Left ventricle myocardium superior (tissue), 1 donor: ENCODE measurements around the gene CARD9. TPM values are rescaled to one million over a fixed set of nuclear protein-coding genes. Genes with fewer than 3 reads are reported as not detected.
"Not testable (repeated sequence)": the region's sequence is repeated elsewhere in the genome, so short reads cannot be mapped to it uniquely, and the experiment has no call there.

ENCODE experiments used
- ATAC-seq: fragments of 200-7000 bp; cut with Tn5 transposase; one replicate; pipeline ENCODE4 v1.9.1; 2020; ENCODE audit warnings: mild to moderate bottlenecking, moderate library complexity
- DNase-seq: peaks from one replicate; pipeline ENCODE4 v3.0.0-alpha.2; 2020
- intact Hi-C: fragments of 100-400 bp; cut with micrococcal nuclease; formaldehyde crosslinking; loops from one replicate; pipeline ENCODE4 v1.11.0; 2022
- total RNA-seq: library from RNA; stranded (reverse); fragmentation: NEBNext Ultra II Directional; extraction: Animal tissue kit (Norgen Biotek cat#: 25700); gene quantifications from one replicate; pipeline ENCODE4 v1.2.1, GENCODE V29; 2021
- donor health status: DM: no; HTN: yes; CAD: no; lungs with severe emphysema.

The CARD9 gene
- total RNA-seq, 1 donor from 2014 or later, result 0.79 TPM

- DNase-seq (peak; percentile 51), ATAC-seq (no peak)
These were observed 17.6 kb downstream of the CARD9 start for GRCh38 chr9:136355616-136356557.

DNA sequence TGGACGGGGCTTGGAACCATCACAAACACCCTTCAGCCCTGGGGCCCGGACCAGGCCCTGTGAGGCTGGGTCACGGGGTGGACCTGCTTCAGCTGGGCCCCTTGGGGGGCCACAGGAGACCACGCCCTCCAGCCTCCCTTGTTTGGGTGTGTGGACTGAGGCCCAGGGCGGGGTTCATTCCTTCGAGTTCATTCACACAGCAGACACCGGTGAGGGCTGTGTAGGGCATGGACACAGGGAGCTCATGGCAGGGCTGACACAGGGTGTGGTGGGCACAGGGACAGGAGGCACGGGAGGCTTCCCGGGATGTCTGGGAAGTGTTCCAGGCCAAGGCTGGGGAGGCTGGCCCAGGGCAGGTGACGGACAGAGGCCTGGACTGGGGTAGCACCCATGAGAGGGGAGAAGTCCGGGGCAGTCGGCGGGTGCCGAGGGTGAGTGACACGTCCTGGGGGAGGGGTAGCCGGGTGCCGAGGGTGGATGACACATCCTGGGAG lies 18.8 kb downstream of the CARD9 start:
- intact Hi-C loops, result no loop called here
- peak; percentile 71 for ATAC-seq
- peak; percentile 86 for DNase-seq

More at GRCh38 chr9:136355616-136356557, 17.6 kb downstream of the CARD9 start:
- intact Hi-C loops, result no loop called here

- intact Hi-C loops, result no loop called here
- DNase-seq, result no peak
These were observed 19.5 kb downstream of the CARD9 start for GRCh38 chr9:136353757-136354488.

DNA sequence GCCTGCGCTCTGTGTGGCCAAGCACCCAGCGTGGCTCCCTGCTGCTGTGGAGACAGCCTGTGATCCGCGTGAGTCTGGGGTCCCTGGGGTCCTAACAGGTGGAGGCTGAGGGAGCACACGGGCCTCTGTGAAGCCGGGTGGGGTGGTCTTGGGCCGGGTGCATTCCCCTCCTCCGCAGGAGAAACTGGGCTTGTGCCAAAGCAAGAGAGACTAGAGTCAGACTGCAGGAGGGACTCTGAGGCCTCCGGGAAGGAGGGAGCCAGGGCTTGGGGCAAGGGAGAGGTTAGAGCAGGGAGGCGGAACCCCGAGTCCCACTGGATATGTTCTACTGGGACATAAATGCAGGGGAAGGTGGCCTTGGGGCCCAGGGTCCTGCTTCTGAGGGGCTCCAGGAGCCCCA lies 20.4 kb downstream of the CARD9 start:
- no peak for DNase-seq
- intact Hi-C loops, result no loop called here
- ATAC-seq, result no peak

More at GRCh38 chr9:136353757-136354488, 19.5 kb downstream of the CARD9 start:
- ATAC-seq, result peak; percentile 23

- ATAC-seq (peak; percentile 36), DNase-seq (peak; percentile 73)
These were observed 20.8 kb downstream of the CARD9 start for GRCh38 chr9:136352682-136353081.

DNA sequence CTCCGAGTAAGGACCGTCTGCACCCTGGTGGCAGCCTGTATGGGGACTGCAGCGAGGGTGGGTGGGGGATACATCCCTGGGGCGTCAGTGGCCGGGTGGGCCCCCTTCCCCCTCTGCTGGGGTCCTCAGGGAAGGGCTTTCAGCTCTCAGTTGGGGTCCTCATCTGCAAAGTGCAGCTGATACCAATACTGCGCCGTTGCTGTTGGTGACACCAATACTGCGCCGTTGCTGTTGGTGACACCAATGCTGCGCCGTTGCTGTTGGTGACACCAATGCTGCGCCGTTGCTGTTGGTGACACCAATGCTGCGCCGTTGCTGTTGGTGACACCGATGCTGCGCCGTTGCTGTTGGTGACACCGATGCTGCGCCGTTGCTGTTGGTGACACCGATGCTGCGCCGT lies 21.6 kb downstream of the CARD9 start:
- DNase-seq, ATAC-seq, intact Hi-C loops: not testable (repeated sequence)

More at GRCh38 chr9:136352682-136353081, 20.8 kb downstream of the CARD9 start:
- intact Hi-C loops, result no loop called here

DNA sequence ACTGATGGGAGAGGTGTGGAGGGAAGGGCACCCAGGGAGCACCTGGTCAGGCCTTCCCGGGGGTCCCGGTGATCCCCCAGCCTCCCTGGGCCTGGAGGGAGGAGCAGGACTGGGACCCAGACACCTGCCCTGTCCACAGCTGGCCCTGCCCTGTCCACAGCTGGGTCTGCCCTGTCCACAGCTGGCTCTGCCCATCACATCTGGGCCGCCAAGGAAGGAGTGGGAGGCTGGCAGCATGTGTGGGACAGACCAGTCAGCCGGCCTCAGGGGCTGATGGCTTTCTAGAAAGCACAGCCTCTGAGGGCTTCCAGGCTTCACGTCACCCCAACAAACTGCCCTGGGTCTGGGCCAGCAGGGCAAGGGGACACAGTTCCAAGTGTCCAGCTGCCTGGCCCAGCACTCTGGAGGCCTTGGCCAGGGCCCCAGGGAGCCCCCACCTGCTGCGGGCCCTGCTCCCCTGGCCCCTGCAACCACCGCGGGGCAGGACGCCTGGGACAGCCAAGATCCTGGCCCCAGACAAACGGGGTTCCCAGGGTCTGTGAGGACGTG lies 22.1 kb downstream of the CARD9 start:
- intact Hi-C loops, result no loop called here
- DNase-seq (no peak), ATAC-seq (no peak)

DNA sequence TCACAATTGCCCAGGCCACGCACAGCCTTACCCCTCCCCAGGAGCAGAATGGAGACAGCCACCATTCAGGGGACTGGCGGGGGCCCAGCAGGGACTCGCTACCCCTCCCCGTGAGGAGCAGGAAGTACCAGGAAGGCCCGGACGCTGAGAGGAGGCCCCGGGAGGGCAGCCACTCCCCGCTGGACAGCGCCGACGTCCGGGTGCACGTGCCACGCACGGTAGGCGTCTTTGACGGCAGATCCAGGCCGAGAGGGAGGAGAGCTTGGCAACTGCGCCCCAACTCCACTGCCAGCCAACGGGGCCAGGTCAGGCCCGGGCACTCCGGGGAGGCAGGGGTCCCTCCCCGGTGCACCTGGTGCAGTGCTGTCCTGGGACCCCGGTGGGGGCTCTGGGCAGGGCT lies 23.9 kb downstream of the CARD9 start:
- ATAC-seq (no peak), DNase-seq (no peak)
- intact Hi-C loops, result no loop called here

DNA sequence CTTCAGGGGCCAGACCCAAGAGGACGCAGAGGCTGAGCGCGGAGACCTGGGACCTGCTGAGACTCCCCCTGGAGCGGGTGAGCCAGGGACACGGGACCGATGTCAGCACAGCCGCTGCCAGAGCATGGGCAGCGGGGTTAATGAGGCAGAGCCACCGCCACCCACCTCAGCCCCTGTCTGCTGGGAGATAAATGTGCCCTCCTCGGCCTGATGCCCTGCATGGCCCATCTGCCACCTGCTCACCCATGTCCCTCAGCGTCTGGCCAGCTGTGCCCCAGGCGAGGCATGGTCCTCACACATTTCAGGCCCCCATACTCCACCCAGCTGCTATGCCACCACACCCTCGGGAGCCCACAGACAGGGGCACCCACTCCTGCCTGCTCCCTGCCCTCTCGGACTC lies 24.8 kb downstream of the CARD9 start:
- ATAC-seq, result no peak
- DNase-seq, result no peak
- intact Hi-C loops, result no loop called here

GRCh38 chr9:136347472-136348256 lies 25.8 kb downstream of the CARD9 start:
- DNase-seq, result no peak
- intact Hi-C loops, result no loop called here
- no peak for ATAC-seq

GRCh38 chr9:136346927-136347465 lies 26.5 kb downstream of the CARD9 start:
- DNase-seq (no peak), ATAC-seq (no peak)
- intact Hi-C loops, result no loop called here

GRCh38 chr9:136346157-136346481 lies 27.4 kb downstream of the CARD9 start:
- DNase-seq (peak; percentile 55), ATAC-seq (no peak)
- intact Hi-C loops, result no loop called here

- intact Hi-C loops, result no loop called here
- DNase-seq (peak; percentile 85), ATAC-seq (peak; percentile 40)
These were observed 27.9 kb downstream of the CARD9 start for GRCh38 chr9:136345281-136346156.

DNA sequence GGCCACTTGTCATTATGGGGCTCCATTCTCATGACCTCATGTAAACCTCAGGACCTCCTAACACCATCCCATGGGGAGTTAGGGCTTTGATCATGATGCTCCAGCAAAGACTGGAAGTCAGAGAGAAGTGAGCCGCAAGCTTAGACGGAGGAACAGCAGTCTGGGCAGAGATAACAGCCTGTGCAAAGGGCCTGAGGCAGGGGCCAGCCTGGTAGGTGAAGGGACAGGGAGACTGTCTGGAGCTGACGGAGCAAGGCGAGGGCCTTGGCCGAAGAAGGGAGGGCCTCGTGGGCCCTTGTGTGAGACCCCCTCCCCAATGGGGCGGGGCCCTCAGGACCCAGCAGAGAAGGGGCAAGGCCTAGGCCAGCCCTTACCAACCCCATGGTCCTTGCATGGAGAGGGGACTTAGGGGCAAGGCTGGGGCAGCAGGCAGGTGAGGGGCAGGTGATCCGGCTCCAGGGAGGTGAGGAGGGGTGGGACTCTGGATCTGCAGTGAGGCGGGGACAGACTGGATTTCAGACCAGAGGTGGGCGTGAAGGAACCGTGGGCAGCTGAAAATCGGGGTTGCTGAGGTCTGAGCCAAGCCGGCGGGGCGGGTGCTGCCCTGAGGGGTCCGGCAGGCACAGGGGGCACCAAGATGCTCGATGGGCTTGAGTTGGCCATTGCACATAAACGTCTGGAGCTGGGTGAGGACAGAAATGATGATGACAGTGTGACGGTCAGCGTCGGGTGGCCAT lies 28.8 kb downstream of the CARD9 start:
- intact Hi-C loops, result no loop called here
- no peak for ATAC-seq
- no peak for DNase-seq

- ATAC-seq (no peak), DNase-seq (no peak)
- intact Hi-C loops, result no loop called here
These were observed 29.6 kb downstream of the CARD9 start for GRCh38 chr9:136343884-136344269.

DNA sequence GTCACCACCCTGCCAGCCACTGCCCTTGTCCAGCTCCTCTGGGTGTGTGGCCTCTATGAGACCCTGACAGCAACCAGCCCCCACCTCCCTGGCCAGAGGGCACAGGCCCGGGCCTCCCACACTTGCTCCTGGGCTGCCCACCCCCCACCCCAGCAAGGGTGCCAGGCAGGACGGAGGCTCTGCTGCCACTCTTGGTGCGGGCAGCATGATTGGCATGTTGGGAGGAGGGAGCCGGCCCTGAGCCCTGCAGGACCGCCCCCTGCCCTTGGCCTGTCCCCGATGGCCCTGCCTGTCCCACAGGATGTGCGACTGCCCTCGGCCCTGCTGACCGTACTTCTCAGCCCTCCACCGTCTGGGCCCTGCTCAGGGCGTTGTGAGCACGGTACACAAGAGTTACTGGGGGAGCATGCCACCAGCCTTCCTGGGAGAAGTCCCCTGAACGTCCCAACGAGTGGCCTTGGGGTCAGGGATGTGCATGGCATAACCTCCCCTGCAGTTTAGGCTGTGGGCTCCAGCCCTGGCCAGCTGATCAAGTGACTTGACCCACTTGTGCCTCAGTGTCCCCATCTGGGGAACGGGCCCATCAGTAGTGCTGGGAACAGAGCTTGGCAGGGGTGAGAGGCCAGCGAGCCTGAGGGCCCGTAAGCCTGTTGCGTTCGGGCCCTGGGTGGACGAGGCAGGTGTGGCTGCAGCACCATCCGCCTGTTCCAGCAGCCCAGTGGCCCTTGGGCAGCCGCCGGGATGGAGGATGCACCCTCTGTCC lies 30.2 kb downstream of the CARD9 start:
- peak; percentile 66 for ATAC-seq
- intact Hi-C loops, result no loop called here
- DNase-seq, result peak; percentile 88
